Immature natural killer cell (primary cell): ENCODE data around the gene TEX26. TPM values are rescaled to one million over a fixed set of nuclear protein-coding genes. Genes with fewer than 3 reads are reported as not detected.

Source experiments
- DNase-seq, 3 donors: peaks; one replicate each; pipeline ENCODE4 v3.0.0; 2022; ENCODE audit warnings: mixed read lengths in 1 of 3
- H3K27ac Mint-ChIP-seq, 6 donors: one replicate each; pipeline ENCODE4 v1.8.0; 2020; ENCODE audit warnings: mixed read lengths in 6 of 6, mild to moderate bottlenecking in 5 of 6, inconsistent platforms in 4 of 6, moderate library complexity in 3 of 6
- H3K27me3 Mint-ChIP-seq, 3 donors: one replicate each; pipeline ENCODE4 v1.8.0; 2020 to 2021; ENCODE audit warnings: low read depth in 3 of 3, mild to moderate bottlenecking in 3 of 3, mixed read lengths in 3 of 3, moderate library complexity in 3 of 3, inconsistent platforms in 1 of 3
- H3K36me3 Mint-ChIP-seq, 3 donors: one replicate each; pipeline ENCODE4 v1.8.0; 2020; ENCODE audit warnings: mixed read lengths in 3 of 3, inconsistent platforms in 2 of 3, mild to moderate bottlenecking in 2 of 3
- H3K4me1 Mint-ChIP-seq, 2 donors: one replicate each; pipeline ENCODE4 v1.8.0; 2020; ENCODE audit warnings: inconsistent platforms in 2 of 2, mild to moderate bottlenecking in 2 of 2, mixed read lengths in 2 of 2, moderate library complexity in 1 of 2
- H3K4me3 Mint-ChIP-seq, 5 donors: one replicate each; pipeline ENCODE4 v1.8.0; 2020; ENCODE audit warnings: mild to moderate bottlenecking in 5 of 5, mixed read lengths in 5 of 5, inconsistent platforms in 3 of 5, moderate library complexity in 3 of 5
- H3K9me3 Mint-ChIP-seq, 6 donors: one replicate each; pipeline ENCODE4 v1.8.0; 2020; ENCODE audit warnings: mild to moderate bottlenecking in 6 of 6, mixed read lengths in 6 of 6, inconsistent platforms in 4 of 6, moderate library complexity in 3 of 6
- polyA plus RNA-seq, 3 donors: library from polyadenylated mRNA; unstranded; fragments of 300-500 nt; fragmentation: Illumina TruSeq; gene quantifications; one replicate each; pipeline ENCODE4 v1.2.3, GENCODE V29; 2021

TEX26 gene
- polyA plus RNA-seq, 3 donors from 2014 or later: not detected

DNA sequence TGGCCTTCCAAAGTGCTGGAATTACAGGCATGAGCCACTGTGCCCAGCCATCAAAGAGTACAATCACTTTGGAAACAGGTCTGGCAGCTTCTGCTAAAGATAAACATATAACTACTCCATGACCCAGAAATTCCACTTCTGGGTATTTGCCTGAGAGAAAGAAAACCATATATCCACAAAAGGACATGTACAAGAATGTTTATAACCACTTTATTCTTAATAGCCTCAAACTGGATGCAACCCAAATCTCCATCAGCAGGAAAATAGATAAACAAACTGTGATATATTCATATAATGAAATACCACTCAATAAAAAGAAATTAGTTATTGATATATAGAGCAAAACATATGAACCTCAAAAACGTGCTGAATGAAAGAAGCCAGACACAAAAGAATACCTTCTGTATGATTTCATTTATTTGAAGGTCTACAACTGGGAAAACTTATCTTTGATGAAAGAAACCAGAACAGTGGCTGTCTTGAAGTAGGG, 40.5 kb downstream of the TEX26 start:
- no peak overlapping the region for H3K27ac Mint-ChIP-seq

DNA sequence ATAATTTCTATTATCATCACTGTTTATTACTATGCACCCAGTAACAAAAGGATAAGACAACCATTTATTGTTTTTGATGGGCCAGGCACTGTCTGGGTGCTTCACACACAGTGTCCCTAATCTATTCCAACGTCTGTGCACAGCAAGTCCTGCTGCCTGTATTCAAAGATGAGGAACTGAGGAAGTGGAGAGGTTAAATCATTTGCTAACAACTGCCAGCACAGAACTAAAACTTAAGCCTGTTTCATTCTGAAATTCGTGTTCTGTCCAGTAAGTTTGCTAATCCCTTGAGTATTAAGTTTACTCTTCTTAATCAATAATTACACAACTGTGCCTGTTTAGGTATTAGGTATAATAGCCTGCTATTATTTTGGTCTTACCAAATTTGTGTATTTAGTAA, 41.9 kb downstream of the TEX26 start:
- Mint-ChIP-seq H3K9me3 (no peaks in the 10 kb centered on the region), H3K27ac (no peak overlapping the region), H3K36me3 (no peaks in the 10 kb centered on the region), H3K27me3 (peaks cover 0 to 12% (median 11%) of the 10 kb centered on the region in 3 donors), H3K4me3 (no peak overlapping the region), H3K4me1 (no peaks in the 10 kb centered on the region)
- DNase-seq: no peak

More for the DNA sequence above, 40.5 kb downstream of the TEX26 start:
- H3K27me3 Mint-ChIP-seq: peaks cover 0 to 13% (median 12%) of the 10 kb centered on the region in 3 donors
- no peak for DNase-seq
- no peak overlapping the region for H3K4me3 Mint-ChIP-seq
- no peaks in the 10 kb centered on the region for H3K9me3 Mint-ChIP-seq
- no peaks in the 10 kb centered on the region for H3K4me1 Mint-ChIP-seq
- H3K36me3 Mint-ChIP-seq: no peaks in the 10 kb centered on the region

DNA sequence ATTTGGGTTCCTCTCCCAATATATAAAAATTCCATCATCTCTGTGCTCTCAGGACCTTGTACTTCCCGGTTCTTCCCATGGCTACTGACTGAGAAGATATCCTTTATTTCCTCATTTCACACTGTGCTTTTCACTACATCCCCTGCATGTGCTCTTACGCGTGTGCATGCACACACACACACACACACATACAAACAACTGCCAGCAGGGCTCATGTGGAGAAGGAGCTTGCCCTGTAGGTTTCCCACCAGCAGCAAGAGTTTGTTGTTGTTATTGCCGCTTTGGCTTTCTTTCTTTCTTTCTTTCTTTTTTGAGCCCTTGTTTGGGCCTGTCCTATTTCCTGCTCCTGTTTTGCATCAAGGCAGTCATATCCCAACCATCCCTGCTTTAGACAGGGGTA, 43.6 kb downstream of the TEX26 start:
- Mint-ChIP-seq H3K4me1 (no peaks in the 10 kb centered on the region), H3K4me3 (no peak overlapping the region)

GRCh38 chr13:30978981-30979956, 46.8 kb downstream of the TEX26 start:
- Mint-ChIP-seq H3K27me3 (peaks cover 0 to 5% (median 0%) of the 10 kb centered on the region in 3 donors), H3K36me3 (no peaks in the 10 kb centered on the region), H3K27ac (no peak overlapping the region), H3K4me1 (no peaks in the 10 kb centered on the region), H3K9me3 (no peaks in the 10 kb centered on the region), H3K4me3 (no peak overlapping the region)
- DNase-seq: peak in 1 of 3 donors; percentile 23

More for the DNA sequence above, 43.6 kb downstream of the TEX26 start:
- no peak for DNase-seq
- H3K9me3 Mint-ChIP-seq: no peaks in the 10 kb centered on the region
- no peaks in the 10 kb centered on the region for H3K36me3 Mint-ChIP-seq
- H3K27ac Mint-ChIP-seq: no peak overlapping the region
- H3K27me3 Mint-ChIP-seq: peaks cover 0 to 9% (median 5%) of the 10 kb centered on the region in 3 donors

DNA sequence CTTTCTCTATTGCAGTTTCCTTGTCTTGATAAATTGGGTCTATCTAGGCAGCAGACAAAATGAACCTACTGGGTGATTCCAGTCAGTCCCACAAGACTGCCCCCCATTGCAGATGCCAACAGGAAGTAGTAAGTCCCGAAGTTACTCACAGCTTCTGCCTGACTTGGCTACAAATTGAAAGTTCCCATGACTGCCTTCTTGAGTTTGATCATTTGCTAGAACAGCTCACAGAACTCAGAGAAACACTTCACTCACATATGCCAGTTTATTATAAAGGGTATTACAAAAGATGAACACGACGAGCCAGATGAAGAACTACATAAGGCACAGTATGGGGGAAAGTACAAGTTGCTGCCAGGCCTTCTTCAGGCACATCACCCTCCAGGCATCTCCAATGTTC, 50.0 kb downstream of the TEX26 start:
- Mint-ChIP-seq H3K27me3 (peaks cover 1 to 5% (median 4%) of the 10 kb centered on the region in 3 donors), H3K9me3 (no peaks in the 10 kb centered on the region), H3K27ac (no peak overlapping the region), H3K36me3 (no peaks in the 10 kb centered on the region), H3K4me3 (no peak overlapping the region), H3K4me1 (no peaks in the 10 kb centered on the region)
- no peak for DNase-seq

- Mint-ChIP-seq H3K4me1 (no peaks in the 10 kb centered on the region), H3K27me3 (peaks cover 1 to 5% (median 5%) of the 10 kb centered on the region in 3 donors), H3K36me3 (no peaks in the 10 kb centered on the region), H3K4me3 (no peak overlapping the region), H3K27ac (no peak overlapping the region), H3K9me3 (no peaks in the 10 kb centered on the region)
- no peak for DNase-seq
Measured at GRCh38 chr13:30982906-30983305, 50.5 kb downstream of the TEX26 start.

GRCh38 chr13:30983431-30983830, 51.0 kb downstream of the TEX26 start:
- H3K36me3 Mint-ChIP-seq: no peaks in the 10 kb centered on the region
- peaks cover 1 to 5% (median 5%) of the 10 kb centered on the region in 3 donors for H3K27me3 Mint-ChIP-seq
- no peak overlapping the region for H3K27ac Mint-ChIP-seq
- no peaks in the 10 kb centered on the region for H3K9me3 Mint-ChIP-seq
- no peaks in the 10 kb centered on the region for H3K4me1 Mint-ChIP-seq
- no peak overlapping the region for H3K4me3 Mint-ChIP-seq
- no peak for DNase-seq

GRCh38 chr13:30984620-30985019, 52.2 kb downstream of the TEX26 start:
- no peaks in the 10 kb centered on the region for H3K36me3 Mint-ChIP-seq
- no peak for DNase-seq
- no peak overlapping the region for H3K27ac Mint-ChIP-seq
- no peak overlapping the region for H3K4me3 Mint-ChIP-seq
- H3K4me1 Mint-ChIP-seq: no peaks in the 10 kb centered on the region
- H3K27me3 Mint-ChIP-seq: peaks cover 2 to 5% (median 5%) of the 10 kb centered on the region in 3 donors
- no peaks in the 10 kb centered on the region for H3K9me3 Mint-ChIP-seq

GRCh38 chr13:30985637-30986205, 53.3 kb downstream of the TEX26 start:
- DNase-seq: no peak
- Mint-ChIP-seq H3K27ac (no peak overlapping the region), H3K27me3 (peaks cover 2 to 5% (median 3%) of the 10 kb centered on the region in 3 donors), H3K36me3 (no peaks in the 10 kb centered on the region), H3K9me3 (no peaks in the 10 kb centered on the region), H3K4me3 (no peak overlapping the region), H3K4me1 (no peaks in the 10 kb centered on the region)

- H3K4me3 Mint-ChIP-seq: no peak overlapping the region
- H3K36me3 Mint-ChIP-seq: no peaks in the 10 kb centered on the region
- DNase-seq: no peak
- peaks cover 0 to 4% (median 0%) of the 10 kb centered on the region in 6 donors for H3K9me3 Mint-ChIP-seq
- no peak overlapping the region for H3K27ac Mint-ChIP-seq
- H3K4me1 Mint-ChIP-seq: no peaks in the 10 kb centered on the region
- peaks cover 0 to 5% (median 3%) of the 10 kb centered on the region in 3 donors for H3K27me3 Mint-ChIP-seq
Measured at GRCh38 chr13:30991184-30991583, 58.7 kb downstream of the TEX26 start.

DNA sequence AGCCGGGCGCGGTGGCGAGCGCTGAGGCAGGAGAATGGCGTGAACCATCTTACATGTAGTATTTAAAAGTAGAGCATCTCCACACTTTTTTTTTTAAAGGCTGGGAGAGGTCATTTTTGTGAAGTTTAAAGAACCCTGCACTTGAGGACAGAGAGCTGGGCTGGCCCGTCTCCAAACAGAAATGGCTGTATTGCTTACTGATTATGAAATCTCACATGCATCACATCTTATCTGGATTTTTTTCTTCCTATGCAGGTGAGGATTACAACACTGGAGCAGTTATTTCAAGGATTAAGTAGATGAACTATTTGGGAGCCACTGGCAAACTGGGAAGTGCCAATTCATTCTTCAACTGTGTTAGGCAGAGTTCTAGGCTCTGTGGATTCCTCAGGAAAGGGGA, 59.5 kb downstream of the TEX26 start:
- Mint-ChIP-seq H3K9me3 (peaks cover 0 to 4% (median 0%) of the 10 kb centered on the region in 6 donors), H3K4me3 (no peak overlapping the region), H3K4me1 (no peaks in the 10 kb centered on the region), H3K27ac (no peak overlapping the region), H3K36me3 (no peaks in the 10 kb centered on the region), H3K27me3 (peaks cover 0 to 5% (median 3%) of the 10 kb centered on the region in 3 donors)
- DNase-seq: no peak

DNA sequence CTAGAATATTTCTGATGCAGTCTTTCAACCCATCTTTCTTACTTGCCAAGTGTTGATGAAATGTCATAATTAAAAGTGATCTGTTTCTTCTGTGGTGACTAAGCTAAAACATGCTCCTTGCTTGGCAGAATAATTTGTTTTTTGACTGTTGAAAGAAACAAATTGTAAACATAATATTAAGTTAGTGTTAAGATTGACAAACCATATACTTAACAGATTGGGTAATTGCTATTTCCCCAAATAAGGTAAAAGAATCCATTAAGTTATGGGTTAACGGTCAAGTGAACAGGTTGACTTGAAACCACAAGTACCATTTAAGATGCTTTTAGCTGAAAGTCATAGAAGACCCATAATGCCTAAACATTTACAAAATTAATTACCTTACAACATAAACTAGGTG, 62.9 kb downstream of the TEX26 start:
- Mint-ChIP-seq H3K4me3 (no peak overlapping the region), H3K27ac (no peak overlapping the region), H3K27me3 (peaks cover 0 to 2% (median 0%) of the 10 kb centered on the region in 3 donors), H3K4me1 (no peaks in the 10 kb centered on the region), H3K9me3 (peaks cover 0 to 4% (median 0%) of the 10 kb centered on the region in 6 donors), H3K36me3 (no peaks in the 10 kb centered on the region)
- no peak for DNase-seq

DNA sequence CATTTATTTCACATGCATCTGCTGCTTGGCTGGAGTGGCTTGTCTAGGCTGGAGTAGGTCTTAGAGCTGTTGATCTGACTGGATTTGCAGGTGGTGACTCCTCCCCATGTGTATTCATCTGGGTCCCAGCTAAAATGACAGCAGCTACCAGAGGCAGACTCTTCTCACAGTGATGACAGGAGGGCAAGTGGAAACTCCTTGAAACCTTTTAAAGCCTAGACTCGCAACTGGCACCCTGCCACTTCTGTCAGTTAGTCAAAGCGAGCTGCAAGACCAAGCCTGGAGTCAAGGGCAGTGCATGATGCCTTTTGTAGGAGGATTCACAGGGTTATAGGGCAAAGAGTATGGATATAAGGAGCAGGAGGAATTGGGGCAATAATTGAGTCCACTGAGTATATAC, 65.2 kb downstream of the TEX26 start:
- H3K4me1 Mint-ChIP-seq: no peaks in the 10 kb centered on the region
- H3K4me3 Mint-ChIP-seq: no peak overlapping the region
- H3K27ac Mint-ChIP-seq: no peak overlapping the region
- H3K9me3 Mint-ChIP-seq: peaks cover 0 to 3% (median 0%) of the 10 kb centered on the region in 6 donors
- peaks cover under 1 to 4% (median 2%) of the 10 kb centered on the region in 3 donors for H3K27me3 Mint-ChIP-seq
- no peaks in the 10 kb centered on the region for H3K36me3 Mint-ChIP-seq
- DNase-seq: no peak
